ENCODE data around the gene LRP5. TPM values are rescaled to one million over a fixed set of nuclear protein-coding genes. Genes with fewer than 3 reads are reported as not detected.

LRP5 gene
- total RNA-seq, 1 experiment from 2014 or later = 48.8 TPM

DNA sequence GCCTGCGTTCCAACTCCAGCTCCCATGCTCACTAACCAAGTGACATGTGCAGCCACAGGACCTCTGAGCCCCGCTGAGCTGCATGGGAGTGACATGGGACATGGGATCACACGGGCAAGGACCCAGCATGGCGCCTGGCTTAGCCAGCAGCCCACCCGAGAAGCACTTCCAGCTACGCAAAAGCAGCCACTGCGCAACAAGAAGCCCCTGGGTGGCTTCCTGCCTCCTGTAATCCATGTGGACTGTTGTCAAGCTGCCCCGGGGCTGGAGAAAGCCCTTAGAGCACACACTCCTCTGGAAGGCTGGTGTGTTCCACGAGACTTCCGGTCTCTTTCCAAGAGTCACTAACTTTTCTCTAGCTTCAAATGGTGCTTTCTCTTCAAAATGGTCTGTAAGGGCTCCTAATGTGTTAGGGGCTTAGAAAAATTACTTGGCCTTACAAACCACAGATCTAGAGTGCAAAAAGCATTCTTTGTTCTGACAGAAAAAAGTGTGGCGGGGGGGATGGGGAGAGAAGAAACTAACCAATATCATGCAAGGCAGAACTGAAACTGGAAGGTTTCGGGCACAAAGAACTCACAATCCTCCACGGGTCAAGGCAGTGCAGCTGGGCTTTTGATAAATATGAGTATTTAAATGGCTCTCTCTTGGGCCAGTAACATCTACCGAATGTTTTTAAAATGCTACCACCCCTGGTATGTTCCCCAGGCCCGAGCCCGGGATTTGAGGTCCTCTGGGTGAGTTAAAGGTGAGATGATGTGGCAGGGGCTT, 46.1 kb upstream of the LRP5 start:
- no peak overlapping the region for H3K27ac Mint-ChIP-seq
- no peaks in the 10 kb centered on the region for H3K9me3 Mint-ChIP-seq
- peaks cover 12% of the 10 kb centered on the region for H3K4me1 Mint-ChIP-seq
- H3K36me3 Mint-ChIP-seq = peaks cover 50% of the 10 kb centered on the region
- DNase-seq (ENCODE audit: low spot score) (no peak), ATAC-seq (no peak)
- ChIA-PET POLR2A (interaction anchor here (0.6 kb wide), 1 partner anchor 9 kb away, joined by 3 read pairs; no protein-coding TSS in a partner anchor), CTCF (interaction anchor here (1.1 to 1.5 kb wide), 2 partner anchors 9 to 32 kb away, joined by 3 to 6 read pairs; no protein-coding TSS in a partner anchor)
- H3K4me3 Mint-ChIP-seq = no peak overlapping the region
- TF ChIP-seq FOXK1 (CRISPR knock-in tag; IDR thresholded peaks at IDR 0.05) (no peak), FOXJ3 (CRISPR knock-in tag; IDR thresholded peaks at IDR 0.05; ENCODE audit: borderline replicate concordance) (no peak), CREB1 (CRISPR knock-in tag; IDR thresholded peaks at IDR 0.05) (no peak), ATF1 (CRISPR knock-in tag; IDR thresholded peaks at IDR 0.05) (no peak), NFYB (CRISPR knock-in tag; conservative IDR thresholded peaks at IDR 0.05; ENCODE audit: low read depth) (no peak), TP53 (CRISPR knock-in tag; IDR thresholded peaks at IDR 0.05) (no peak), ZNF671 (CRISPR knock-in tag; IDR thresholded peaks at IDR 0.05) (no peak)
- TF ChIP-seq, protein P1, sequence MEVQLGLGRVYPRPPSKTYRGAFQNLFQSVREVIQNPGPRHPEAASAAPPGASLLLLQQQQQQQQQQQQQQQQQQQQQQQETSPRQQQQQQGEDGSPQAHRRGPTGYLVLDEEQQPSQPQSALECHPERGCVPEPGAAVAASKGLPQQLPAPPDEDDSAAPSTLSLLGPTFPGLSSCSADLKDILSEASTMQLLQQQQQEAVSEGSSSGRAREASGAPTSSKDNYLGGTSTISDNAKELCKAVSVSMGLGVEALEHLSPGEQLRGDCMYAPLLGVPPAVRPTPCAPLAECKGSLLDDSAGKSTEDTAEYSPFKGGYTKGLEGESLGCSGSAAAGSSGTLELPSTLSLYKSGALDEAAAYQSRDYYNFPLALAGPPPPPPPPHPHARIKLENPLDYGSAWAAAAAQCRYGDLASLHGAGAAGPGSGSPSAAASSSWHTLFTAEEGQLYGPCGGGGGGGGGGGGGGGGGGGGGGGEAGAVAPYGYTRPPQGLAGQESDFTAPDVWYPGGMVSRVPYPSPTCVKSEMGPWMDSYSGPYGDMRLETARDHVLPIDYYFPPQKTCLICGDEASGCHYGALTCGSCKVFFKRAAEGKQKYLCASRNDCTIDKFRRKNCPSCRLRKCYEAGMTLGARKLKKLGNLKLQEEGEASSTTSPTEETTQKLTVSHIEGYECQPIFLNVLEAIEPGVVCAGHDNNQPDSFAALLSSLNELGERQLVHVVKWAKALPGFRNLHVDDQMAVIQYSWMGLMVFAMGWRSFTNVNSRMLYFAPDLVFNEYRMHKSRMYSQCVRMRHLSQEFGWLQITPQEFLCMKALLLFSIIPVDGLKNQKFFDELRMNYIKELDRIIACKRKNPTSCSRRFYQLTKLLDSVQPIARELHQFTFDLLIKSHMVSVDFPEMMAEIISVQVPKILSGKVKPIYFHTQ (CRISPR knock-in tag; IDR thresholded peaks at IDR 0.05) = no peak
- TF ChIP-seq, protein P2, sequence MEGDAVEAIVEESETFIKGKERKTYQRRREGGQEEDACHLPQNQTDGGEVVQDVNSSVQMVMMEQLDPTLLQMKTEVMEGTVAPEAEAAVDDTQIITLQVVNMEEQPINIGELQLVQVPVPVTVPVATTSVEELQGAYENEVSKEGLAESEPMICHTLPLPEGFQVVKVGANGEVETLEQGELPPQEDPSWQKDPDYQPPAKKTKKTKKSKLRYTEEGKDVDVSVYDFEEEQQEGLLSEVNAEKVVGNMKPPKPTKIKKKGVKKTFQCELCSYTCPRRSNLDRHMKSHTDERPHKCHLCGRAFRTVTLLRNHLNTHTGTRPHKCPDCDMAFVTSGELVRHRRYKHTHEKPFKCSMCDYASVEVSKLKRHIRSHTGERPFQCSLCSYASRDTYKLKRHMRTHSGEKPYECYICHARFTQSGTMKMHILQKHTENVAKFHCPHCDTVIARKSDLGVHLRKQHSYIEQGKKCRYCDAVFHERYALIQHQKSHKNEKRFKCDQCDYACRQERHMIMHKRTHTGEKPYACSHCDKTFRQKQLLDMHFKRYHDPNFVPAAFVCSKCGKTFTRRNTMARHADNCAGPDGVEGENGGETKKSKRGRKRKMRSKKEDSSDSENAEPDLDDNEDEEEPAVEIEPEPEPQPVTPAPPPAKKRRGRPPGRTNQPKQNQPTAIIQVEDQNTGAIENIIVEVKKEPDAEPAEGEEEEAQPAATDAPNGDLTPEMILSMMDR (IDR thresholded peaks at IDR 0.05) = no peak
- TF ChIP-seq, protein P3, sequence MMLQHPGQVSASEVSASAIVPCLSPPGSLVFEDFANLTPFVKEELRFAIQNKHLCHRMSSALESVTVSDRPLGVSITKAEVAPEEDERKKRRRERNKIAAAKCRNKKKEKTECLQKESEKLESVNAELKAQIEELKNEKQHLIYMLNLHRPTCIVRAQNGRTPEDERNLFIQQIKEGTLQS (CRISPR knock-in tag; conservative IDR thresholded peaks at IDR 0.05) = no peak
- TF ChIP-seq, protein P4, sequence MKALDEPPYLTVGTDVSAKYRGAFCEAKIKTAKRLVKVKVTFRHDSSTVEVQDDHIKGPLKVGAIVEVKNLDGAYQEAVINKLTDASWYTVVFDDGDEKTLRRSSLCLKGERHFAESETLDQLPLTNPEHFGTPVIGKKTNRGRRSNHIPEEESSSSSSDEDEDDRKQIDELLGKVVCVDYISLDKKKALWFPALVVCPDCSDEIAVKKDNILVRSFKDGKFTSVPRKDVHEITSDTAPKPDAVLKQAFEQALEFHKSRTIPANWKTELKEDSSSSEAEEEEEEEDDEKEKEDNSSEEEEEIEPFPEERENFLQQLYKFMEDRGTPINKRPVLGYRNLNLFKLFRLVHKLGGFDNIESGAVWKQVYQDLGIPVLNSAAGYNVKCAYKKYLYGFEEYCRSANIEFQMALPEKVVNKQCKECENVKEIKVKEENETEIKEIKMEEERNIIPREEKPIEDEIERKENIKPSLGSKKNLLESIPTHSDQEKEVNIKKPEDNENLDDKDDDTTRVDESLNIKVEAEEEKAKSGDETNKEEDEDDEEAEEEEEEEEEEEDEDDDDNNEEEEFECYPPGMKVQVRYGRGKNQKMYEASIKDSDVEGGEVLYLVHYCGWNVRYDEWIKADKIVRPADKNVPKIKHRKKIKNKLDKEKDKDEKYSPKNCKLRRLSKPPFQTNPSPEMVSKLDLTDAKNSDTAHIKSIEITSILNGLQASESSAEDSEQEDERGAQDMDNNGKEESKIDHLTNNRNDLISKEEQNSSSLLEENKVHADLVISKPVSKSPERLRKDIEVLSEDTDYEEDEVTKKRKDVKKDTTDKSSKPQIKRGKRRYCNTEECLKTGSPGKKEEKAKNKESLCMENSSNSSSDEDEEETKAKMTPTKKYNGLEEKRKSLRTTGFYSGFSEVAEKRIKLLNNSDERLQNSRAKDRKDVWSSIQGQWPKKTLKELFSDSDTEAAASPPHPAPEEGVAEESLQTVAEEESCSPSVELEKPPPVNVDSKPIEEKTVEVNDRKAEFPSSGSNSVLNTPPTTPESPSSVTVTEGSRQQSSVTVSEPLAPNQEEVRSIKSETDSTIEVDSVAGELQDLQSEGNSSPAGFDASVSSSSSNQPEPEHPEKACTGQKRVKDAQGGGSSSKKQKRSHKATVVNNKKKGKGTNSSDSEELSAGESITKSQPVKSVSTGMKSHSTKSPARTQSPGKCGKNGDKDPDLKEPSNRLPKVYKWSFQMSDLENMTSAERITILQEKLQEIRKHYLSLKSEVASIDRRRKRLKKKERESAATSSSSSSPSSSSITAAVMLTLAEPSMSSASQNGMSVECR (CRISPR knock-in tag; IDR thresholded peaks at IDR 0.05; ENCODE audit: borderline replicate concordance) = no peak
- H3K27me3 Mint-ChIP-seq (ENCODE audit: low read depth) = no peaks in the 10 kb centered on the region

DNA sequence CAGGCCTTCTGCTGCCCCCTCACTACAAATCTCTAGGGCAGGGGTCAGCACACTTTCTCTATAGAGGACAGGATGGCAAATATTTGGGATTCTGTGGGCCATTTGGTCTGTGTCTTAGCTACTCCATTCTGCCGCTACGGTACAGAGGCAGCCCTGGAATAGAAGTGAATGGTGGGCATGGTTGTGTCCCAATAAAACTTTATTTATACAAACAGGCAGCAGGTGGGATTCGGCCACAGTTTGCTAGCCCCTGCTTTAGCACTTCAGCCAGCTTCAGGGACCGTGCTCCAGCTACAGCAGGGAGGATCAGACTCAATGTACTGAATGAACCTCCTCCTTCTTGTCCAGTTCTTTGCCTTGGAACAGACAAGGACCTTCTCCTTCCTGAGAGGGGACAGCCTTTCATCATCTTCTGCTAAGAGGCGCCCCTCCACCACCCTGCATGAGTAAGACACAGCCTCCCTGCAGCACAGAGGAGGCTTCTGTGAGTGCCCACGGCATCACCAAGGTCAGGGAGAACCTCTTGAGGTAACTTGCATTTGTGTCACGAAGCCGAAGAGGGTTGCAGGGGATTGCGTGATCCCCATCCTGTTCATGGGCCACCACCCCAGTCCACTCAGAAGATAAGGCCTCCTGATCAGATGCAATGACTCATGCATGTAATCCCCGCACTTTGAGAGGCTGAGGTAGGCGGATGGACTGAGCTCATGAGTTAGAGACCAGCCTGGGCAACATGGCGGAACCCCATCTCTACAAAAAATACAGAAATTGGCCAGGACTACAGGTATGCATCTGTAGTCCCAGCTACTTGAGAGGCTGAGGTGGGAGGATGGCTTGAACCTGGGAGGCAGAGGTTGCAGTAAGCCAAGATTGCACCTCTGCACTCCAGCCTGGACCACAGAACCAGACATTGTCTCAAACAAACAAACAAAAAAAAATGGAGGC, 45.2 kb upstream of the LRP5 start:
- Mint-ChIP-seq H3K36me3 (peaks cover 44% of the 10 kb centered on the region), H3K27me3 (ENCODE audit: low read depth) (no peaks in the 10 kb centered on the region), H3K9me3 (no peaks in the 10 kb centered on the region), H3K27ac (no peak overlapping the region; the same call in 1 of the 2 replicates), H3K4me3 (no peak overlapping the region), H3K4me1 (peaks cover 12% of the 10 kb centered on the region)
- POLR2A ChIA-PET = no interaction called here
- CTCF ChIA-PET = interaction anchor here (0.8 kb wide), 1 partner anchor 31 kb away, joined by 3 read pairs; no protein-coding TSS in a partner anchor
- no peak for ATAC-seq
- DNase-seq (ENCODE audit: low spot score) = no peak
- TF ChIP-seq ZNF416 (CRISPR knock-in tag; IDR thresholded peaks at IDR 0.05) (no peak), FOXK1 (CRISPR knock-in tag; IDR thresholded peaks at IDR 0.05) (no peak)
- TF ChIP-seq, protein P5, sequence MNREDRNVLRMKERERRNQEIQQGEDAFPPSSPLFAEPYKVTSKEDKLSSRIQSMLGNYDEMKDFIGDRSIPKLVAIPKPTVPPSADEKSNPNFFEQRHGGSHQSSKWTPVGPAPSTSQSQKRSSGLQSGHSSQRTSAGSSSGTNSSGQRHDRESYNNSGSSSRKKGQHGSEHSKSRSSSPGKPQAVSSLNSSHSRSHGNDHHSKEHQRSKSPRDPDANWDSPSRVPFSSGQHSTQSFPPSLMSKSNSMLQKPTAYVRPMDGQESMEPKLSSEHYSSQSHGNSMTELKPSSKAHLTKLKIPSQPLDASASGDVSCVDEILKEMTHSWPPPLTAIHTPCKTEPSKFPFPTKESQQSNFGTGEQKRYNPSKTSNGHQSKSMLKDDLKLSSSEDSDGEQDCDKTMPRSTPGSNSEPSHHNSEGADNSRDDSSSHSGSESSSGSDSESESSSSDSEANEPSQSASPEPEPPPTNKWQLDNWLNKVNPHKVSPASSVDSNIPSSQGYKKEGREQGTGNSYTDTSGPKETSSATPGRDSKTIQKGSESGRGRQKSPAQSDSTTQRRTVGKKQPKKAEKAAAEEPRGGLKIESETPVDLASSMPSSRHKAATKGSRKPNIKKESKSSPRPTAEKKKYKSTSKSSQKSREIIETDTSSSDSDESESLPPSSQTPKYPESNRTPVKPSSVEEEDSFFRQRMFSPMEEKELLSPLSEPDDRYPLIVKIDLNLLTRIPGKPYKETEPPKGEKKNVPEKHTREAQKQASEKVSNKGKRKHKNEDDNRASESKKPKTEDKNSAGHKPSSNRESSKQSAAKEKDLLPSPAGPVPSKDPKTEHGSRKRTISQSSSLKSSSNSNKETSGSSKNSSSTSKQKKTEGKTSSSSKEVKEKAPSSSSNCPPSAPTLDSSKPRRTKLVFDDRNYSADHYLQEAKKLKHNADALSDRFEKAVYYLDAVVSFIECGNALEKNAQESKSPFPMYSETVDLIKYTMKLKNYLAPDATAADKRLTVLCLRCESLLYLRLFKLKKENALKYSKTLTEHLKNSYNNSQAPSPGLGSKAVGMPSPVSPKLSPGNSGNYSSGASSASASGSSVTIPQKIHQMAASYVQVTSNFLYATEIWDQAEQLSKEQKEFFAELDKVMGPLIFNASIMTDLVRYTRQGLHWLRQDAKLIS (CRISPR knock-in tag; IDR thresholded peaks at IDR 0.05; ENCODE audit: borderline replicate concordance) = no peak
- TF ChIP-seq, protein P4 (CRISPR knock-in tag; IDR thresholded peaks at IDR 0.05; ENCODE audit: borderline replicate concordance) = no peak

Measured in WTC11 (cell line).